GM20000 (cell line): ENCODE data around the gene TLX3.
"Not testable (repeated sequence)": the region's sequence is repeated elsewhere in the genome, so short reads cannot be mapped to it uniquely, and the experiment has no call there.

ENCODE experiments used
- DNase-seq: peaks from one replicate; pipeline ENCODE4 v3.0.0; 2012; ENCODE audit warnings: low spot score
- TF ChIP-seq, protein P1 (sequence below): IDR thresholded peaks from 2 replicates; pipeline ENCODE4 v1.5.1; 2012; ENCODE audit warnings: mild to moderate bottlenecking, control low read depth; ENCODE audit errors: extremely low read depth, missing control alignments

TLX3 gene

GRCh38 chr5:171291371-171291770, 17.7 kb upstream of the TLX3 start:
- TF ChIP-seq, protein P1, sequence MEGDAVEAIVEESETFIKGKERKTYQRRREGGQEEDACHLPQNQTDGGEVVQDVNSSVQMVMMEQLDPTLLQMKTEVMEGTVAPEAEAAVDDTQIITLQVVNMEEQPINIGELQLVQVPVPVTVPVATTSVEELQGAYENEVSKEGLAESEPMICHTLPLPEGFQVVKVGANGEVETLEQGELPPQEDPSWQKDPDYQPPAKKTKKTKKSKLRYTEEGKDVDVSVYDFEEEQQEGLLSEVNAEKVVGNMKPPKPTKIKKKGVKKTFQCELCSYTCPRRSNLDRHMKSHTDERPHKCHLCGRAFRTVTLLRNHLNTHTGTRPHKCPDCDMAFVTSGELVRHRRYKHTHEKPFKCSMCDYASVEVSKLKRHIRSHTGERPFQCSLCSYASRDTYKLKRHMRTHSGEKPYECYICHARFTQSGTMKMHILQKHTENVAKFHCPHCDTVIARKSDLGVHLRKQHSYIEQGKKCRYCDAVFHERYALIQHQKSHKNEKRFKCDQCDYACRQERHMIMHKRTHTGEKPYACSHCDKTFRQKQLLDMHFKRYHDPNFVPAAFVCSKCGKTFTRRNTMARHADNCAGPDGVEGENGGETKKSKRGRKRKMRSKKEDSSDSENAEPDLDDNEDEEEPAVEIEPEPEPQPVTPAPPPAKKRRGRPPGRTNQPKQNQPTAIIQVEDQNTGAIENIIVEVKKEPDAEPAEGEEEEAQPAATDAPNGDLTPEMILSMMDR: no peak
- no peak for DNase-seq

DNA sequence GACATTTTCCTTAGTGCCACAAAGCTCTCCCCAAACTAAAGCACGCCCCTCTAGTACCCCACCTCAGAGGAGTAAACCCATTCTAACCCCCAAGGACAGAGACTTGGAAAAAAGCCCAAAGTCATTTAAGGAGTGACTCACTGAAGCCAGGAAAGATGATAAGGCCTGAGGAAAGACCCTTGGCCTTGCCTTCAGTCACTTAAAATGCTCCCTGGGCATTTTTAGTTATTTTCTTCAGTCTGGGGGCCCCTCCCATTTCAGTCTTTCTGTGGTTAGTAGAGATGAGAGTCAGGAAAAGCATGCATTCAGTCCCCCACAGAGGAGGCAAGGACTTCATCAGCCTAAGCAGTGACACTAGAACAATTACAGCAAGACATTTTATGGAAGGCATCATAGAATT, 13.7 kb upstream of the TLX3 start:
- no peak for DNase-seq
- TF ChIP-seq, protein P1: no peak

DNA sequence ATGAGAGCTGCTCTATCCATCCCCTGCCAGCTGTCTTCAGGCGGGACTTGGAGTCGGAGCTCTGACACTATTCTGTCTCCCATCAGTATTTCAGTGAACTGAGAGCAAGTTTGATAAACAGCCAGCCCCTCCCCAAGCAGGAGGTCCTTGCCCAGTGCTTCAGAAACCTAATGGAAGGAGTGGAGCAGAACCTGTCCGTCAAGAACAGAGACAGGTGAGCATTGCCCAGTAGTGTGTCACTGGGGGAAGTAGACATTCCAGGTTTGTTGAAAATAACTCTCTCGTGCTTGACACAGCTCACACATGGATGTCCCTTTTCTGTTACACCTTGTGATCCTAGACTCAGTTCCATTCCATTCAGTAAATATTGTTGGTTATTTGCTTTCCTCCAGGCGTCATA, 13.2 kb upstream of the TLX3 start:
- no peak for DNase-seq
- TF ChIP-seq, protein P1: no peak

DNA sequence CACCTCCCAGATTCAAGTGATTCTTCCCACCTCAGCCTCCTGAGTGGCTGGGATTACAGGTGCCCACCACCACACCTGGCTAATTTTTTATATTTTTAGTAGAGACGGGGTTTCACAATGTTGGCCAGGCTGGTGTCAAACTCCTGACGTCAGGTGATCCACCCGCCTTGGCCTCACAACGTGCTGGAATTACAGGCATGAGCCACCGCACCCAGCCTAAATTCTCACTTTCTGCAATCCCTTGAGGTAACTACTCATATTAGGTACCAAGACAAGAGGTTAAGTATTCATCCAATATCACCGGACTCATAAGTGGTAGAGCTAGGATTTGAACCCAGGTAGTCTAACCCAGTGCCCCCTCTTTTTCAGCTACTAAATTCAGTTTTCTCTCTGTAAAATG, 11.1 kb upstream of the TLX3 start:
- DNase-seq: not testable (repeated sequence)

DNA sequence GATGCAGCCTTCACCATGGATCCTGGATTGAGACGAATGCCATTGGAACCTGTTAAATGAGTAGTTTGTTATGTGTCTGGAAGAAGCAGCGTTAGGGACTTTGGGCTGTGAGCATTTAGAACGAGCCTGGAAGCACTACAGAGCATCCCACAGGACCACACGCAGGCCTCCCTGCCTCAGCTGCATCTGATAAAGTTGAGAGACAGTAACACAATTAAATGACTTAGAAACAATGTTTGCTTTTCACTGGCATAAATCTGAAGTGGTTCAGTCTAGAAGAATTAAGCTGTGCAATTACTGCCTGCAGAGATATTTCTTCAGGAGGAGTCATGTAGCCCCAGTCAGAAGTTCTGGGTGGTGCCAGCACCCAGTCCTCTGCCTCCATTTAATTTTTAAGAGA, 9.8 kb upstream of the TLX3 start:
- DNase-seq: no peak
- TF ChIP-seq, protein P1: no peak

GRCh38 chr5:171299851-171300250, 9.2 kb upstream of the TLX3 start:
- DNase-seq: no peak
- TF ChIP-seq, protein P1: no peak

DNA sequence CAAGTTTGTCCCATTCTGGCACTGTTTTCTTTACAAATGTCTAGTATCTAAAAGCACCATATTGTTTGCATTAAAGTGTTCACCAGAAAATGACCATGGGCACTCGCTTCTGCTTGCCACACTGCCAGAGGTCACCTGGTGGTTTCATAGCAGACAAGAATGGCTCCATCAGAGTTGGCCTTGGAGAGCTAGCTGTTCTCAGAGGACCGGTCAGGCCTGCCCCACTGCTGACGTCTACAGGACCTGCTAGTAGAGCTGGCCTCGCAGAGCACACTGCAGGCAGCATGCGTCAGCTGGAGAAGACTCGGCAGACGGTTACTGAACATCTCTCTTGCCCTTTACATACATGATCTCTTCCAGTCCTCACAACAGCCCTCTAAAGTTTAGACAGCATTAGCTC, 8.7 kb upstream of the TLX3 start:
- TF ChIP-seq, protein P1: no peak
- DNase-seq: no peak

GRCh38 chr5:171306166-171306565, 2.9 kb upstream of the TLX3 start:
- TF ChIP-seq, protein P1: no peak
- no peak for DNase-seq
